GM21528 (cell line): Measurements from ENCODE around the gene ADGRD2.

ENCODE experiments used
- ATAC-seq: cut with Tn5 transposase; IDR thresholded peaks from one replicate; pipeline ENCODE4 v1.9.1; 2021; ENCODE audit warnings: mild to moderate bottlenecking, moderate library complexity; ENCODE audit not compliant: unreplicated experiment, low FRiP score

ADGRD2 gene

DNA sequence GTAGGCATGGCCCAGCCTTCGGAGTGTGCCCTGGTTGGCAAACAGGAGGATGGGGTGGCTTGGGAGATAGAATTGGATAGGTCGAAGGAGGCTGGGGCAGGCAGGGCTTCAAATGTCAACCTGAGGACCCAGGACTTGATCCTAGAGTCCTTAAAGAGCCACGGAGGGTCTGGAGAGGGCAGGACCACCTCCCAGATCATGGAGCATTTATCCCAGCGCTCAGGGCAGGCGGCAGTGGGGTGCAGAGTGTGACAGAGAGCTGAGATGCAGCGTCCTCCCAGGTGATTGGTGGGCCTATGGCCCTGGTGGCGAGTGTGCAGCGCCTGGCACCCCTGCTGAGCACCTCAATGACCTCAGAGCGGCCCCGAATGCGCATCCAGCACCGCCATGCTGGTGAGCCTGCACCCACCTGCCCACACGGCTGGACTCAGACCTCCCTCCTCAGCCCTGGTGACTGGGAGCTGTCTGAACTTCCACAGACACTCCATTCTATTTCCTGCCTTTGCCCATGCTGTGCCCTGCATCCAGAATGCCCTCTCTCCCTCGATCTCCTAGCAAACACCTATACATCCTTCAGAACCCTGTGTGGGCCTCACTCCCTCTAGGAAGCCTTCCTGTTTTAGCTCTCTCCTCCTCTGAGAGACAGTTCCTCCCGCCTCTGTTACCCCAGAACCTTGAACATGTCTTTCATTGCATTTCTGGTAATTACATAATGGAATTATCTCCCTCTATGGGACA, 6.3 kb downstream of the ADGRD2 start:
- ATAC-seq = no peak

DNA sequence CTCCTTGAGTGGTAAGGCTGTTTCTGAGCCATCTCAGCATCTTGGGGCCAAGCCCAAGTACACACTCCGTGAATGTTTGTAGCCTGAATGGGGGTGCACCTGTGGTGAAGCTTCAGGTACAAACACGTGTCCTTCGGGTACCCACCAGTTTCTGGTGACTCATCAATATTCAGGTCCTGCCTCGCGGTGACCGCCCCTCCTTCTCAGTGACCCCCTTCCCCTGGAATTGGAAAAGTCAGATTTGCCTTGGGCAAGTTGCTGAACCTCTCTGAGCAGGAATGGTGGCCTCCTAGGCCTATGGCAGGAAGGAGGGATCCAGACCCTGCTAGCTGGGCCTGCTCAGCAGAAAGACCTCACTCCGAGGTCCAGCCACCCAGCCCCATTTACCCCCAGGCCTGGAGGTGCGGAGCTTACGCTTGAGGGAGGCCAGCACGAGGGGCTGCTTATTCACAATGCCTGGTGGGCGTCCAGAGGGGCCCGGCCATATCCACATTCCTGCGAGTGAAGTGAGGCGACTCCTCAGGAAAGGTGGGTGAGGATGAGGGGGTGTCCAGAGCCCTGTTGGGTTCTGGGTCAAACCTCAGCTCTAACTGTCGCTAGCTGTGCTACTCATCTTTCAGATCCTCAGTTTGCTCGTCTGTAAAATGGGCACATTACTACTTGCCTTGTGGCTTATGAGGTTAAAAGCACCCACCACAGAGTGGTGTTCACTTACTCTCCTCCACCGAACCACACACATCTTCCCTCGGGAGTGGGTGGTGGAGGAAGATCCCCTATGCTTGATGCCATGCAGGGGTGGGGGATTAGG, 7.0 kb downstream of the ADGRD2 start:
- ATAC-seq = no peak

DNA sequence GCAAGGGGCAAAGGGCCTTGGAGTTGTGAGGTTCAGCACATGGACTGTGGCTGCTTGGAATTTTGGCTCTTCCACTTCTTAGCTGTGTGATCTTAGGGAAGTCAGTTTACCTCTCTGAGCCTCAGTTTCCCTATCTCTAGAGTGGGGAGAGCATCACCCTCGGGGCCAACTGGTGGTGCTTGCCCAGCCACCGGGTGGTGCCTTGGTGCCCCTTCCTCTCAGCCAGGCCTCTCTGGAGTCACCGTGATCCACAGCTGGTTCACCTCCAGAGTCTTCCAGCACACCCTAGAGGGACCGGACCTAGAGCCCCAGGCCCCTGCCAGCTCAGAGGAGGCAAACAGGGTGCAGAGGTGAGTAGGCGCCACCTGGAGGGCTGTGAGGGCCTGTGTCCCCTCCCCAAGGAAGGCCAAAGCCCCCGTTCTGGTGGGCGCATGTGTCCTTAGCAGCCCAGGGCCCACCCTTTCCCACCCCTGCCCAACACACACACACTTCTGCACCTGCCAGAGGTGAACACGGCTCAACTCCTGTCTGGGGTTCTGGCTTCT, 7.7 kb downstream of the ADGRD2 start:
- ATAC-seq = no peak

DNA sequence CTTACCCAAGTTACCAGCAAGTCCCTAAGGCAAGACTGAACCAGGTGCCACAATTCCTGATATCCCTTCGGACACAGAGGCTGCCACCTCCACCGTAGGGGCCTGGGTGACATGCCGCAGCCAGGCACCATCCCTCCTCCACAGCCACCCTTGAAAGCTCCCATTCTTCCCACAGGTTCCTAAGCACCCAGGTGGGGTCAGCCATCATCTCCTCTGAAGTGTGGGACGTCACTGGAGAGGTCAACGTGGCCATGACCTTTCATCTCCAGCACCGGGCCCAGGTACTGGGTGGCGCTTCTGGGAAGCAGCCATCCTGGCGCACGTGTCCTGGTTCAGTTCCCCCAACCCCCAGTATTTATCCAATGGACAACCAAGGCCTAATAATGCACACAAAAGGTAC, 8.2 kb downstream of the ADGRD2 start:
- ATAC-seq = no peak

DNA sequence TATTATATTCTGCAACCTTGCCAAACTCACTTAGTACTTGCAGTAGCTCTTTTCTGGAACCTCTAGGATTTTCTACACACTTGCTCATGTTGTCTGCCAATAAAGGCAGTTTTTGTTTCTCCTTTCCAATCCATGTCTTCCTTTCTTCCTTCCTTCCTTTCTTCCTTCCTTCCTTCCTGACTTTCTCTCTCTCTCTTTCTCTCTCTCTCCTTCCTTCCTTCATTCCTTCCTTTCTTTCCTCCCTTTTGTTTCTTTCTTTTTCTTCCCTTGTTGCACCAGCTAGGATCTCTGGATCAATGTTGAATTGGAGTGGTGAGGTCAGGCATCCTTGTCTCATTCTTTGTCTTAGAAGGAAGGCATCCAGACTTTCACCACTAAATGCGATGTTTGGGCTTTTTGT, 12.5 kb downstream of the ADGRD2 start:
- ATAC-seq = no peak

DNA sequence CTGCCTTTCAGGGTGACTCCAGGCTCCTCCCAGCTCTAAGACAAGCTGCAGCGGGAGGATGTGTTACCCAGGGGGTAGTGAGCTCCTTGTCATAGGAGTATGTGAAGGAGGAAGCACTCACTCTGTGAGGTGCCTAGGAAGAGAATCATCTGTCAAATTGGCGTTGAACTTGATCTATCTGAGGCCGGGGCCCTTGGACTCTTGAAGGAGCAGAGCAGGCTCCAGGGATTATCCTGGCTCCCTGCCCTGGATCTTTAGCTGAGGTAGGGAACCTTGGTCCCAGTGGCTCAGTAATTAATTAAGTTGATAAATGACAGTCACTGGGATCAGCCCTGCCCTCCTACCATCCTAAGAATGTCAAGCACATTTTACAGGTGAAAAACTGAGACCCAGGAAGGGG, 15.5 kb downstream of the ADGRD2 start:
- ATAC-seq = no peak

DNA sequence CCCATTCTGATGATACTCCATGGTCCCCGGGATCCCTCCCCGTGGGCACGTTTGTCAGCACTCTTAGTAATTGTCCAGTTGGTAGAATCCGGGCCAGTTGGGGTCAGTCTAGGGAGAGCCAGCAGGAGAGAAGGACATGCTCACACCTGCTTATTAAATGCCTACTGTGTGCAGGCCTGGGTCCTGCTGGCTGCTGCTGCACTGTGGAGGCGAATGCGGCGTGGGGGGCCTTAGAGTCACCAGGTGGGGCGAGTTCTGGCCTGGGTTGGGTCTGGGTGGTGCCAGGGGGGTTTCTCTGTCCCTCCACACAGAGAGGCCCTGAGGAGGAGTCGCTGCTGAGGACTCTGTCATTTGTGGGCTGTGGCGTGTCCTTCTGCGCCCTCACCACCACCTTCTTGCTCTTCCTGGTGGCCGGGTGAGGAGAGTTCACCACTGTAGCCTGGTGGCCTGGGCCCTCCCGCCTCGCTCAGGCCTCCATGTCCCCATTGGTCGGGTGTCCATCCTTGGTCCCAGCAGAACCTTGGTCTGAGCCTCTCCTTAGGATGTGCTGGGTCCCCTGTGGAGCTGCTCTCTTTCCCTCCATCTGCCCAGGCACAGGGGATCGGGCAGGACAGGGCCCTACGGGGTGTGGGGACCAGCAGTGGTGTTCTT, 17.3 kb downstream of the ADGRD2 start:
- ATAC-seq = no peak

DNA sequence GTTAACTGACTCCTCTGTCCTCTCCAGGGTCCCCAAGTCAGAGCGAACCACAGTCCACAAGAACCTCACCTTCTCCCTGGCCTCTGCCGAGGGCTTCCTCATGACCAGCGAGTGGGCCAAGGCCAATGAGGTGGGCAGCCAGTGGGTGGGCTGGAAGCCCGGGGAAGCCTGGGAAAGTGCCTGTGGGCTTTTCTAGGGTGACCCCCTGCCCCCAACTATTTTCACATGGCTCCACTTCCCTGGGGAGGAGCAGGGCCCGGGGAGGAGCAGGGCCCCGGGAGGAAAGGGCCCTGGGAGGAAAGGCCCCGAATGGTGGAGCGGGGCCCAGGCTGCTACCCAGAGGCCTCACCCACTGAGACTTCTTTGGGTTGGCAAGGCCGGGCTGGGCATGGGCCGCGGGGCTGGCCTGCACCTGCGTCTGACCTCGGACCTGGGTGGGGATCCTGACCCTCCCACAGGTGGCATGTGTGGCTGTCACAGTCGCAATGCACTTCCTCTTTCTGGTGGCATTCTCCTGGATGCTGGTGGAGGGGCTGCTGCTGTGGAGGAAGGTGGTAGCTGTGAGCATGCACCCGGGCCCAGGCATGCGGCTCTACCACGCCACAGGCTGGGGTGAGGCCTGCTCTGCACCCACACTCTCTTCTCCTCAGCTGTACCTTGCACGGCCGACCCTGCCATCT, 17.9 kb downstream of the ADGRD2 start:
- ATAC-seq = no peak

DNA sequence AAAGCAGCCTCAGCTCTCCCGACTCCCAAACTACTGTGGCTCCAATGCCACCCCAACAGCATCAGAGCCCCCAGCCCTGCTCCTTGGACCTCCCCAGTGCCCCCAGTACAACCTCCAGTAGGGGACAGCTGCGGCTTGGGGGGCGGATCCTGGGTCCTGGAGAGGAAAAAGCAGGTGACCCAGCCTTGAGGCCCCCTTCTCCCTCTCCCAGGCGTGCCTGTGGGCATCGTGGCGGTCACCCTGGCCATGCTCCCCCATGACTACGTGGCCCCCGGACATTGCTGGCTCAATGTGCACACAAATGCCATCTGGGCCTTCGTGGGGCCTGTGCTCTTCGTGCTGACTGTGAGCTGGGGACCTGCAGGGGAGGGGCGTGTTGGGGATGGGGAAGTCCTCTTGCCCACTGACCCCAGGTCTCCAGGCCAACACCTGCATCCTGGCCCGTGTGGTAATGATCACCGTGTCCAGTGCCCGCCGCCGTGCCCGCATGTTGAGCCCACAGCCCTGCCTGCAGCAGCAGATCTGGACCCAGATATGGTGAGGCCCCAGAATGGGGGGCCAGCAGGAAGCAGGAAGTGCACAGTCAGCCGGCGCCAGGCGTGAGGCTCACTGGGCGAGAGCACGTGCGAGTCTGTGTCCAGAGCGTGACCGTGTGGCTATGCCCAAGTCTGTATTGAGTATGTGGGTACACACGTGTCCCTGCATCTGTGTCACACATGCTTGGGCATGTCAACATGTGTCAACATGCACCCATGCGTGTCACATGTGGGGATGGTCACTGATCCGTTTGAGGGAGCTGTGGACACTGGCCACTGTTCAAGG, 19.0 kb downstream of the ADGRD2 start:
- ATAC-seq = no peak

DNA sequence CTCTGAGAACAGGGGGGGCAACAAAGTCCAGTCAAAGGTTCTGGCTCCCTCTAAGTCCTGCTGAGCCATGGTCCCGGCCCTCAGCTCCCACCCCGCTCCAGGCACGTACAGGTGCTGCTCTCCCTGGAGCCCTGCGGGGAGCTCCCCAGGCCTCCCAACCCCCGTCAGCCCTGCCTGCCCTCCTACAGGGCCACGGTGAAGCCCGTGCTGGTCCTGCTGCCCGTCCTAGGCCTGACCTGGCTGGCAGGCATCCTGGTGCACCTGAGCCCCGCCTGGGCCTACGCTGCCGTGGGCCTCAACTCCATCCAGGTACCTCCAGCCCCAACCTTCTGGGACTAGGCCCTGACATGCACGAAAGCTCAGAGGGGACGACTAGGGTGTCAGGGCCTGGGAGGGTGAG, 20.1 kb downstream of the ADGRD2 start:
- ATAC-seq = no peak

DNA sequence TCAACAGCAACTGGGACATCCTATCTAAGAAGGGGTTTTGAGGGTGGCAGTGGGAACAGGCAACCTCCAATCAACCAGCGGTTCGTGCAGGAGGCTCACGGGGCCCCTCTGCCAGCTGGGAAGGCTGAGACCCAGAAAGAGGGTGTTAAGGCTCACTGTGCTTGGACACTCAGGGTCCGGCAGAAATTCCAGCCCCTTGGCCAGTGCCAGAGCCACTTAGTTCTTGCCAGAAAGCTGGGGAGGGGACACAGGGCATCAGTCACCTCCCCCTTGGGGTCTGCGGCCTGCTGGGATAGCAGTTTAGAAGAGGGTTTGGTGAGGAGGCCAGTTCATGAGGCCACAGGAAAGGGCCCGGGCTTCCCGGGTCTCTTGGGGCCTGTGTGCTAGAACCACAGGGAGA, 20.5 kb downstream of the ADGRD2 start:
- ATAC-seq = no peak

DNA sequence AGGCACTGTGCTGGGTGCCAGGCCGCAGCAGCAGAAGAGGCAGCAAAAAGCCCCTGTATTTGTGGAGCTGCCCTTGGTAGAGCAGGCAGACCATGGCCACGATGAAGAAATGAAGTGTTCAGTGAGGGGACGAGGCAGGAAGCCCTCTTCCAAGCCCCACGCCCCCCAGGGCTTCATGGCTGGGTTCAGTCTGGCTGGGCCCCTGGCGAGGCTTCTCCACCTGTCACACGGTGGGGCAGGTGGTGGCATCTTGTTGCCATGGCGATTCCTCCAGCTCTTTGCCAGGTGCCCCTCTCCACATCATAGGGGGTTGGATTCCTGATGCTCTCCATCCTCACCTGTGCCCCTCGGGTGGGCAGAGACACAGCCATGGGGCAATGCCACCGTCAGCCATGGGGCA, 21.5 kb downstream of the ADGRD2 start:
- no peak for ATAC-seq

DNA sequence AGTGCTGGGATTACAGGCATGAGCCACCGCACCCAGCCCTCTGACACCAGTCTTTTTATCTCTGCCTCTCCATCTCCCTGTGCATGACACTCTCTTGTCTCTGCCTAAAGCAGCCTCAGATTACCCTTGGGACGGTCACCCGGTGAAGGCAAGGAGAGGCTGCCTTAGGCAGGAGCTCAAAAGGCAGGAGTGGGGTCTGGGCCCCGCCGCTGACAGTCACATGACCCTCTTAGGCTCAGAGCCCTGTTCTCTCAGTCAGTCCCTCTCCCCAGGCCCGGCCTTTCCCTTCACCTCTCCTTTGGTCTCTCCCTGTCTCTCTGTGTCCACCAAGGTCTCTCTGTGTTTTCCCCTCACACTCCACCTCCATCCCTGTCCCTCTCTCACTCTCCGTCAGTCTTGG, 22.5 kb downstream of the ADGRD2 start:
- ATAC-seq = no peak

DNA sequence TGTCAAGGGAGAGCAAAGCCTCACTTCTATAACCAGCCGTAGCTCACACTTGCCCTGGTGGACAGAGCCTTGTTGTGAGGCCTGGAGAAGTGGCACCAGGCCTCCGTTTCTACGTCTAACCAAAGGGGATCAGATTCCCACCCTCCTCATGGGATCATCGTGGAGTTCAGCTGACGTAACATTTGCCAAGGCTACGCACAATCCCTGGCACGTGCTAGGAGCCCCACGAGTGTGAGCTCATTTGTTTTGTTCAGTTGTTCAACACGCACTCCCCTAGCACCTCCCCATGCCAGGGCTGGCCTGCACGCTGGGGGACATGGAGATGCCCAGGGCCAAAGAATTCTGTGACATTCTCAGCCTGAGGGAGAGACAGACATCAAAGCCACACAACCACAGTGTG, 23.1 kb downstream of the ADGRD2 start:
- ATAC-seq = no peak

DNA sequence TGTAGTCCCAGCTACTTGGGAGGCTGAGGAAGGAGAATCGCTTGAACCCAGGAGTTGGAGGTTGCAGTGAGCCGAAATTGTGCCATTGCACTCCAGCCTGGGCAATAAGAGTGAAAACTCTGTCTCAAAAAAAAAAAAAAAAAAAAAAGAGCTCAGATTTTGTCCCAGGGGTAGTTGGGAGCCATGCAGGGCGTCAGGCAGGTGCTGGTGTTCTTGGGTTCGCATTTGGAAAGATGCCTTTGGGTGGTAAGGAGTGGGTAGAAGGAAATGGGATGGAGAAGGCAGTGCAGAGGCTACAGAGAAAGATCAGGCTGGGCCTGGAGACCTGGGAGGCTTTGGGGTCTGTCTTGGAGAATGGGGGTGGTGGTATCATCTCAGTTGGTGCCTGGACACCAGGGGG, 23.9 kb downstream of the ADGRD2 start:
- no peak for ATAC-seq

DNA sequence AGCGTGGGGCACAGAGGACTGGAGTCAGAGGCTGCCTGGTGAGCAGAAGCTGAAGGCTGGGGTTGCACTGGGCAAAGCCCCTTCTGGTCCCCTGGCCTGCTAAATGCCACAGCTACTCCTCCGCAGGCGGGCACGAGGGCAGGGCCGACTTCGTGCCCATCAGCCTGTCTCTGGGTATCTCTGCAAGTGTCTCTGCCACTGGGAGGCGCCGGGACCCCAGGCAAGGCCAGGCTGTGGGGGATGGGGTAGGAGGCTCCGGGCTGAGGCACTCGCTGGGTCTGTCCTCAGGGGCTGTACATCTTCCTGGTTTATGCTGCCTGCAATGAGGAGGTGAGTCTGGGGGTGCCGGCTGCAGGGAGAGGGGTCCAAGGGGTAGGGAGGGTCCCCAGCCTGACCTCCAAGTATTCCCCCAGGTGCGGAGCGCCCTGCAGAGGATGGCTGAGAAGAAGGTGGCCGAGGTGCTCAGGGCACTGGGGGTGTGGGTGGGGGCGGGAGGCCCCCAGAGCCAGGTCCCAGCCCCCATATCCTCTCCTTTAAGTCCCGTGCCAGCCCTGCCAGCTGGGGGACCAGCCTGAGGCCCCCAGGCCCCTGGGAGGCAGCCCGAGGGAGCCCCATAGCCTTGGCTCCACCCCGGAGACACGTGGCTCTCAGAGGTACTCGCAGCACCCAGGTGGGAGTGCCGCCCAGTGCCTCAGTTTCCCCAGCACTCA, 25.1 kb downstream of the ADGRD2 start:
- ATAC-seq = no peak

DNA sequence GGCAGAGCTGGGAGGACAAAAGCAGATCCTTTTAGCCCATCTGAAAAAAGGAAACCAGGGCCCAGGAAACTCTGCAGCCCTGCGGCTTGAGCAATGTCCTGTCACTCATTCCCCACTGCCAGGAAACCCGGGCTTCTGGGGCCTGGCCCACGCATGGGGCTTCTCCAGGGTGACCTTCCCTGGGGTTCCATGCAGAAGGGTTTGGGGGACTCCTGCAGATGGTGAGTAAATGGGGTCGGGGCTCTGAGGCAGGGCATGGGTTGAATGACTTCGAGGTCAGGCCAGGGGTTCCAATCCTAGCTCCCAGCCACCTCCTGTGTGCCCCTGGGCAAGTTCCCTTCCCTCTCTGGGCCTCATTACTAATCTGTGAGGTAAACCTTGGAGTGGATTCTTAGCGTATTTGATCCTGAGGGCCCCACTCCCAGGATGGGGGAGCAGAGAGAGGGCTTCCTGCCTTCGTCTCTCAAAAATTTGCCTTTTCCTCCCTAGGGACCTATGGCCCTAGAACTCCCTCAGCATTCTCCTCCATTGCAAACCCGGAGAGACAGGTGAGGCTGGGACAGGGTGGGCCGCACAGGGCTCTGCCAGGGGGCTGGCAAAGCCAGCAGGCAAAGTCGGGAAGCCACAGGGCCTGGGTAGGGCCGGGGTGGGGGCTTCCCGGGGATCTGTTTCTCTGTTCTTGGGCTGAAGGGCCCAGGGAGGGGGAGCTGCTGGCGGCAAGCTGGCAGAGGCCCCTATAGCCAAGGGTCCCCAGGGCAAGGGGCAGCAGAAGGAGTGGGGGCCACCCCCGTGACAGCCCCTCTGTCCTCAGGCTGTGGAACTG, 25.8 kb downstream of the ADGRD2 start:
- ATAC-seq = no peak

DNA sequence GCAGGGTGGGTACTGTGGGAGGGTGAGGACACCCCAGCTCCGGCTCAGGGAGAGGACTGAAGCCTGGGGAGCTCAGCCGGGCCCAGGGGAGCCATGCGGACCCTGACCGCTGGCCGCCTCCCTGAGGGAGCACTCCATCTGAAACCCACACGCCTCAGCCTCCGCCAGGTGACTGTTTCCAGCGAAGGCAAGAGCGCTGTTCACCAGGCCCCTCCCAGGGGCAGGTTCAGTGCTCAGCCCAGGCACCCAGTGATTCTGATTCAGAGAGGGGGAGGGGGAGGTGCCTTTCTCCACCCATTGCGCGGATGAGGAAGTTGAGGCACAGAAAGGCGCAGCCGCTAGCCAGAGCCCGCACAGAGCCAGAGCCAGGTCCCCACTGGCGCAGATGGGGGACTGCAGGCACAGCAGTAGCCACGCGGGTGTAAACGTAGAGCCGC, 27.0 kb downstream of the ADGRD2 start:
- ATAC-seq = no peak
